AG10803 (cell line): Measurements from ENCODE around the gene DROSHA.

Source experiments
- DNase-seq: peaks from one replicate; pipeline ENCODE4 v3.0.0; 2010; ENCODE audit warnings: low read depth
- H3K4me3 ChIP-seq: 2 replicates; pipeline ENCODE4 v1.5.1; 2011; ENCODE audit warnings: mild to moderate bottlenecking, low read length, control low read depth
- TF ChIP-seq, protein P1 (sequence below): conservative IDR thresholded peaks from 2 replicates; pipeline ENCODE4 v1.5.1; 2011; ENCODE audit warnings: mild to moderate bottlenecking, low read length, control low read depth, inconsistent platforms

Gene DROSHA

DNA sequence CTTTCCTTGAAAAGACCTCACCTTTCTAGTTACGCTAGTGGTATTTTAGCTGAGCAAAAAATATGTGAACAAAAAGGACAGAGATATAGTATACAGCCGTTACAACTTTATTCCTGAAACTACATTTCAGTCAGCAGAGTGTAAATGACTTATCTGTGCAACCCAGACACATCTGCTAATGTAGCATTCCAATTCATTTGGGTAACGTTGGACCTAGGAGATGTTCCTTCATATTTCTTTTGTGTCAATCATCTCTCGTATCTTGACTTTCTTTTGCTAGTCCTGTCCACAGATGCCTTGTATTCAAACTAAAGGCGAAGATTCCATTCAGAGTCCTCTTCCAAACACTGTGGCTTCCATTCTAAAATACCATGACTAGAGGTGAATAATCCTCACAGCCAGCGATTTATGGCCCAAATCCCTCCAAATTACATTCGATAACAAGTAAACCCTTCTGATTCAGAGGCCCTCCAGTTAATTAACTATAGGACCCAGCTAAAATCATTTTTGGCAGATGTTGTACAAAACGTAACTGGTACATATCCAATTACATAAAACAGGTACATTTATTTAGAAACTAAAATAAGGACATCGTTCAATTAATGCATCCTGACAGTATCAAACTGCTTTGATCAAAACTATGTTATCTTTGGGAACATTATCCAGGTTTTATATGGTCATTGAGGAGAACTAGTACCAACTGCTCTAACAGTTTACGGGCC, 155.7 kb downstream of the DROSHA start:
- TF ChIP-seq, protein P1, sequence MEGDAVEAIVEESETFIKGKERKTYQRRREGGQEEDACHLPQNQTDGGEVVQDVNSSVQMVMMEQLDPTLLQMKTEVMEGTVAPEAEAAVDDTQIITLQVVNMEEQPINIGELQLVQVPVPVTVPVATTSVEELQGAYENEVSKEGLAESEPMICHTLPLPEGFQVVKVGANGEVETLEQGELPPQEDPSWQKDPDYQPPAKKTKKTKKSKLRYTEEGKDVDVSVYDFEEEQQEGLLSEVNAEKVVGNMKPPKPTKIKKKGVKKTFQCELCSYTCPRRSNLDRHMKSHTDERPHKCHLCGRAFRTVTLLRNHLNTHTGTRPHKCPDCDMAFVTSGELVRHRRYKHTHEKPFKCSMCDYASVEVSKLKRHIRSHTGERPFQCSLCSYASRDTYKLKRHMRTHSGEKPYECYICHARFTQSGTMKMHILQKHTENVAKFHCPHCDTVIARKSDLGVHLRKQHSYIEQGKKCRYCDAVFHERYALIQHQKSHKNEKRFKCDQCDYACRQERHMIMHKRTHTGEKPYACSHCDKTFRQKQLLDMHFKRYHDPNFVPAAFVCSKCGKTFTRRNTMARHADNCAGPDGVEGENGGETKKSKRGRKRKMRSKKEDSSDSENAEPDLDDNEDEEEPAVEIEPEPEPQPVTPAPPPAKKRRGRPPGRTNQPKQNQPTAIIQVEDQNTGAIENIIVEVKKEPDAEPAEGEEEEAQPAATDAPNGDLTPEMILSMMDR: no peak

DNA sequence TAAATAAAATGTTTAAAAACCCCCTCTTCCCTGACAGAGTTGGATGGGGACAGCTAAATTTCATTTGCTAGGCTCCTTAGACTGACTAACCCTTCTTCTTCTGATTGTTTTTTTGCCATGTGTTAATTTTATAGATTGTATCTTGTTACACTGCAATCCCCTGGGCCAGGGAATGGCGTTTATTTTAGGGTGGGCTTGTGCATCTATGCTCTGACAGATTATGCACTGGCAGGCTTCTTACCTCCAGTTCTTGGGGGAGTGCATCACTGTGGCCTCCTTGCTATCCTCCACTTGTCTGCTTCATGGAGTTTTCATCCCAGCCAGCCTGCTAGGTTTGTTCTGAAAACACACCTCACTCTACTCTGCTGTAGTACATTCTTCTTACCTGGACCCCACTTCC, 159.8 kb downstream of the DROSHA start:
- no peak overlapping the region for H3K4me3 ChIP-seq
- no peak for DNase-seq
- TF ChIP-seq, protein P1: no peak

More for the DNA sequence above, 155.7 kb downstream of the DROSHA start:
- DNase-seq: no peak
- H3K4me3 ChIP-seq: no peak overlapping the region

DNA sequence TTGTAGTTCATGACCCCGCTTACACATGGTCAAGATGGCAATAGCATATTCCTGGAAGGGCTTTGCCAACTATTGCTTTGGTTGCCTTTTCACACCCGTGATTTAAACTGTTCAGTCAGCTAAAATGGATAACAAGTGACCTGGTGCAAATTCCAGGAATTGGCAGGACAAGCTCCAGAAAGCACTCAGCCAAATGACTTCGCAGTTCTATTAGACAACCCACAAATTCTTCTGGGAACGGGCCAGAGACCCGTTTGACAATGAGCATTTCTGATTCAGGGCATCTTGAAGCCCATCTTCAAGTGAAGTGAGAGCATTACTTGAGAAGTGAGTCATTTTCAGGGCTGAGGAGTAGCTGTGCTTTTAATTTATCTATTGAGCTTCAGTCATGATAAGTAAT, 165.0 kb downstream of the DROSHA start:
- TF ChIP-seq, protein P1: no peak
- H3K4me3 ChIP-seq: no peak overlapping the region
- DNase-seq: peak; percentile 90

DNA sequence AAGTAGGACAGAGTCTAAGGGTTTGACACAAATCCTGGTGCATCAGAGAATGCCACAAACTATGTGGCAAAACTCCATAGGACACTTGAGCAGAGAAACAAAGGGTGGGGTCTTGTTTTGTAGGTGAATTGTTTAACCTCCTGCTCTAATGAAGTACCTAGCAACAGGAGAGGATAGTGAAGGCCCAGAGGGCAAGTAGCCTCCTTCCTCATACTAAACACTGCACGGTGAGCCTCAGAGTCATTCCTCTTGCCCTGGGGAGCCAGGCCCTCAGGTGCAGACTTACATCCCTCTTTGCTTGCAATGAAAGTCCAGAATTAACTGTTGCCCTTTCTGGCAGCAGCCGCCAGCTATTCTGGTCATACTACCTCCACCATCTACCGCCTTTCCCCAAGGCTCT, 166.1 kb downstream of the DROSHA start:
- TF ChIP-seq, protein P1: no peak
- no peak for DNase-seq
- H3K4me3 ChIP-seq: no peak overlapping the region

DNA sequence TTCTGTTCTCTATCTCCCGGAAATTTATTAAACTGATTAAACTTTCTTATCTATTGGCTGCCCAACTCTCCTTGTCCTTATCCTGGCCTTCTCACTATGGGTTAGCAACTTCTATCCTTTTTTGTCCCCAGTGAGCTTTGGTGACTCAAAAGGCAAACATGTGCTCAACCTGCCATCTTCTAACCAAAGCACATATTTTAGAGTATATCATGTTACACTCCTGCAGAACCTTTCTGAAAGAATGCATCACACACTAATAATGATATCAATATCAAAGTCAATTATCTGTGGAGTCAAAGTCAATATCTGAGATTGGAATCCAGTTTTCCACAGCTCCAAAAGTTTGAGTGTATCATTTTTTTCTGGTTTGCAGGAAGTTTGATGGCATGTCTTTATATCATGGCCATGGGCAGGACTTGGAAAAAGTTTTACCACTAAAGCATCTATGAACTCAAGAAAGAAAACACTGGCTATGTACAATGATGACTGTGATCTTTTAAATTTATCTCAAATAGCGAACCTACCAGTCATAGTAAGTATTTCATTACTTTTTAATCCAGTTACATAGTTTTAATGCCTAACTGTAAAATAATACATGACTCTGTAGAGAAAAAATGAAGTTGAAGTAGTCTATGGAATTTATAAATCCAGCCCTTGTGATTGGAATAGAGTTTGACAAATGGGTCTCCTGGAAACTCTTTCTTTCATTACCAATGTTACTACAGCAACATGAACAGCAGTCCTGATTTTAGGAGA, 166.8 kb downstream of the DROSHA start:
- TF ChIP-seq, protein P1: no peak
- DNase-seq: peak; percentile 91
- H3K4me3 ChIP-seq: no peak overlapping the region

DNA sequence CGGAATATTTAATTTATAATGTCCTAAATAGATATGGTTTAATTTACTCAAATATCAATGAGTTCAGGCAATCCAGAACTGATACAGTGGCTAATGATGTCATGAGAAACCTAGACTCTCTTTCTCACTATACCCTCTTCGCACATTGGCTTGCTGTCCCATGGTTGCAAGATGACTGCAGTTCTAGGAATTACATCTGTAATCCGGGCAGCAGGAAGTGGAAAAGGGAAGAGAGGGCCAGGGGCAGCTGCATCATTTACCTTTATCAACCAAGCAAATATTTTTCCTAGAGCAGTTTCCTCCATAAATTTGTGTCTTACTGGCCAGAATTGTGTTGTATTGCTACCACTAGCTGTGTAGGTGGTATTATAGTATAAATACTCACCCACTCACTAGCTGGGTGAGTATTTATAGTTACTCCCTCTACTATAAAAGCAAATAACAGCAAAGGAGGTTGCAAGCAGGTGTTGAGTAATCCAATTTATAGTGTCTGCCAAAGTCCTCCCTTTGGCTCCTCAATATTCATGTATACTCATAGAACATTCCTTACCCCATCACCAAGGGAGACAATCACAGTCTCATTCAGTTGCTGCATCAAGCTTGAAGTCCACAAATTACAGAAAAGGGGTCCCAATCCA, 168.8 kb downstream of the DROSHA start:
- DNase-seq: peak; percentile 82
- no peak overlapping the region for H3K4me3 ChIP-seq
- TF ChIP-seq, protein P1: no peak
